Activated naive CD4-positive, alpha-beta T cell treated with anti-CD3 and anti-CD28 coated beads for 36 hours (primary cell): ENCODE results near the gene GNMT. TPM values are rescaled to one million over a fixed set of nuclear protein-coding genes. Genes with fewer than 3 reads are reported as not detected.
"Not testable (repeated sequence)": the region's sequence is repeated elsewhere in the genome, so short reads cannot be mapped to it uniquely, and the experiment has no call there.

Experiments
- CTCF ChIA-PET: fragments of 350-600 bp; sonication (Branson Sonifier 250); formaldehyde crosslinking; loops from one replicate; lab custom pipeline; 2021; ENCODE audit warnings: antibody characterized with exemption; lab: Charles Lee
- DNase-seq: peaks from one replicate; pipeline ENCODE4 v3.0.0-alpha.2; 2020
- H3K27ac Mint-ChIP-seq: one replicate; pipeline ENCODE4 v1.8.0; 2021; ENCODE audit warnings: mild to moderate bottlenecking, mixed read lengths
- H3K27me3 Mint-ChIP-seq: one replicate; pipeline ENCODE4 v1.8.0; 2021; ENCODE audit warnings: low read depth, mixed read lengths
- H3K36me3 Mint-ChIP-seq: one replicate; pipeline ENCODE4 v1.8.0; 2021; ENCODE audit warnings: low read depth, mixed read lengths
- H3K4me1 Mint-ChIP-seq: one replicate; pipeline ENCODE4 v1.8.0; 2021; ENCODE audit warnings: low read depth, mixed read lengths
- H3K4me3 Mint-ChIP-seq: one replicate; pipeline ENCODE4 v1.8.0; 2021; ENCODE audit warnings: mild to moderate bottlenecking, moderate library complexity, mixed read lengths
- H3K9me3 Mint-ChIP-seq: one replicate; pipeline ENCODE4 v1.8.0; 2021; ENCODE audit warnings: mixed read lengths
- intact Hi-C: fragments of 100-400 bp; cut with micrococcal nuclease; formaldehyde crosslinking; loops from one replicate; pipeline ENCODE4 v1.15.1; 2023
- total RNA-seq, 2 experiments: library from RNA; stranded (reverse); gene quantifications; one replicate each; pipeline ENCODE4 v1.2.3, GENCODE V29; 2021

The GNMT gene
- total RNA-seq, 2 experiments from 2014 or later, result not detected

DNA sequence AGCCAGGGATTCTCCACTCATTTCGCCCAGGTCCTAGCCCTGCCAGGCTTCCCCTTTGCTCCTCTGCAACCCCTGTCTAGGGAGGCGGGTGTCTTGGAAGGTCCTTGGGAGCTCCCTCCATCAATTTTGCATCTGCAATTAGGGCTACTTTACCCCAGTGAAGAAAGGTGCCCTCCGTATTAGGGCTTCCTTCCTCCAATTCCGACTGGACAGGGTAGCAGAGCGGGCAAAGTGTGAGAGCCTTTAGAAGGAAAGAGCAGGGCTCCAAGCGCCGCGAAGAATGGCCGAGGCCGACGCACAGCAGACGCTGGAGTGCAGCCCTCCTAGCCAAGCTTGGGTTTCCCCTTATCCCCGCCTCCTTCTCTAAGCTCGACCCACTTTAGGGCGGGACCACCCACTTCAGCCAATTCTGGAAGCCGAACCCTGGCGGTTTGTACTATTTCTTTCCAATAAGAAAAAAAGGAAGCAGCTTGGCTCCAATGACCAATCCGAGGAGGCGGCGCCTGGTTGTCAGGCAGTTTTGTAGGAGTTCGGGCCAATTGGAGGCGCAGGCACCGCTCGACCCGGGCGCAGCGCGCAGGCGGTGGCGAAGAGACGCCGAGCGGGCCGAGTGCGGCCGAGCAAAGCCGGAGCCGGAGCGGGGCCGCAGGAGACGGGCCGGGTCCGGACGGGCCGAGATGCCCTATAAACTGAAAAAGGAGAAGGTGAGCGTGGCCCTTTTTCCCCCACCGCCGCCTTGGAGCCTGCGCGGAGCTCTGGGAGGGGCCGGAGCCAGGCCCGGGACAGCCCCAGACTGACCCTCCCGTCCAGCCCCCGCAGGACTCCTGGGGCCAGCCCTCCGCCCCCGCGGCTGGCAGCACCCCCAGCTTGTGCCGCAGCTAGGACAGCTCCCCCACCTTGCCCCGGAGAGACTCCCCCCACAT, 23.7 kb downstream of the GNMT start, which contains the start of gene PPP2R5D:
Gene PPP2R5D, plus strand, starts transcription at position 570 of the 923 bp plus-strand sequence. Its CDS starts 108 bp downstream, at position 678.
- CTCF ChIA-PET, result interaction anchor here (0.7 to 1.4 kb wide), 7 partner anchors 21 to 307 kb away, joined by 3 to 6 read pairs (median 3); partner anchors contain the start of genes CNPY3, CUL7 and DNPH1
- no peaks in the 10 kb centered on the region for H3K9me3 Mint-ChIP-seq
- H3K4me1 Mint-ChIP-seq, result peaks cover 51% of the 10 kb centered on the region
- H3K27ac Mint-ChIP-seq, result peak within 1 kb of the TSS; percentile 81
- peaks cover 2% of the 10 kb centered on the region for H3K36me3 Mint-ChIP-seq
- peak within 1 kb of the TSS; percentile 93 for H3K4me3 Mint-ChIP-seq
- H3K27me3 Mint-ChIP-seq, result no peaks in the 10 kb centered on the region
- intact Hi-C loops, result loop anchor here (1.0 to 10.0 kb wide), 6 partner anchors 30 to 443 kb away; partner anchors contain the start of genes ABCC10, CNPY3, KLC4 and KLHDC3
- peak; percentile 99 for DNase-seq

DNA sequence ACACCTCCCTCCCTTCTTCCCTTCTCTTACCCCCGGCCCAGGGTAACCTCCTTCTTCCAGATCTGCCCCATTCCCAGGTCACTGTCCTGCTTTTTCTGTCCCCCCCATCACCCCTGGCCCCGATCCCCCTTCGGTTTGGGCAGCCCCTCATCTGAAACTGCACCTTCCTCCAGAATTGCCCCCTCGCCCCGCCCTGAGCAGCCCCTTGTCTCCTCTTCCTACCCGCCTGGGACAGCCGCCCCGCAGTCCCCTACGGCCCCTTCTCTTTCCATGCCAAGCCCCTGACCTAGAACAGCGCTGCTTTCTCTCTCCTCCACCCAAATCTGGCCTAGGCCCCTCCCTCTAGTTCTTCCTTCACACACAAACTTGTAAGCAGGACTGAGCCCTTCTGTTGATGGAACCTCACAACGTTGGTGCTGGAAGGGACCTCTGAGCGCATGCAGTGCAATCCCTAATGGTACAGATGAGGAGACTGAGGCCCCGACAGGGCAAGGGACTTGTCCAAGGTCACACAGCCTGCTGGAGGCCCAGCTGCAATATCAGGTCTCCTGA, 24.4 kb downstream of the GNMT start:
- Mint-ChIP-seq H3K27ac (peak overlapping the region; percentile 81), H3K4me1 (peaks cover 46% of the 10 kb centered on the region), H3K9me3 (no peaks in the 10 kb centered on the region), H3K4me3 (peak overlapping the region; percentile 93), H3K36me3 (peaks cover 2% of the 10 kb centered on the region), H3K27me3 (no peaks in the 10 kb centered on the region)
- intact Hi-C loops, result loop anchor here (1.0 to 10.0 kb wide), 6 partner anchors 29 to 442 kb away; partner anchors contain the start of genes ABCC10, CNPY3, KLC4 and KLHDC3
- CTCF ChIA-PET, result interaction anchor here (0.6 to 1.4 kb wide), 4 partner anchors 12 to 55 kb away, joined by 3 to 6 read pairs (median 4); partner anchors contain the start of gene CNPY3
- peak; percentile 36 for DNase-seq

DNA sequence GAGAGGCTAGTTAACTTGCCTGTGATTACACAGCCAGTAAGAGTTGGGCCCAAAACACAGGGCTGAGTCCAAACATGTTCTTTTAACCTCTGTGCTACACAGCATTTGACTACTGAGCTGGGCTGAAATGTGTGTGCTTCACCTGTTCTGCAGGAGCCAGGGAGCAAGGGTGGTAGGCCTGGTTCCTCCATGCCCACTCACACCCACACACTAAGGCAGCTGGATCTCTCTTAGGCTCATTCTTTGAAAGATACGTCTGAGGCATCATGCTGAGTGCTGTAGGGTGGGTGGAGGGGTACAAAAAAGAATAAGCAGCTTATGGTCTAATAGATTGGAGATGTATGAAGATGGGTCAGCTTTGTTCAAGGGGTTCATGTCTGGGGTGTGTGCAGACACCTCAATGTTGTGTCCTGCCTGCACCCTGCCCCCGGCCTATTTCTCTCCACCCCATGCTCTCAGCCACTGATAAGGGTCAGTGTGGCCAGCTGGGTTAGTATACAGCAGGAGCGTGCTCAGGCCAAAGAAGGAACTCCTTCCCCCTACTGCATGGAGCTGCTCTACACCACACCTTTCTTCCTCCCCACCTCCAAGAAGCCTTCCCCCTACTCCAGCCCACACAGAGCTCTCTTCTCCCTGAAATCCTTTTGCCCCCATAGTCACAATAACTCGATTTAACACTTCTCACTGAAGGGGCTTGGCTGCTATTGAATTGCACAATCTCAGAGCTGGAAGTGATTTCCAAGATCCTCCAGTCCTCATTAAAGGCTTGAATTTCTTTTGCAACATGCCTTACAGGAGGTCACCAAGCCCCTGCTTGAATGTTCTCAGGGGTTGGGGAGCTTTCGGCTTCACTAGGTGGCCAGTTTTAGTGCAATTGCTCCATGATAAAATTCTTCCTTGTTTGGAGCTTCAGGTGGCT, 27.2 kb downstream of the GNMT start:
- CTCF ChIA-PET, result interaction anchor here (0.7 to 0.8 kb wide), 2 partner anchors 8 to 9 kb away, joined by 3 read pairs; no protein-coding TSS in a partner anchor
- H3K4me3 Mint-ChIP-seq, result no peak overlapping the region
- intact Hi-C loops, result loop anchor here (10.0 kb wide), 1 partner anchor 213 kb away; no protein-coding TSS in a partner anchor
- peaks cover 2% of the 10 kb centered on the region for H3K36me3 Mint-ChIP-seq
- H3K9me3 Mint-ChIP-seq, result no peaks in the 10 kb centered on the region
- DNase-seq, result no peak
- H3K4me1 Mint-ChIP-seq, result peaks cover 36% of the 10 kb centered on the region
- no peaks in the 10 kb centered on the region for H3K27me3 Mint-ChIP-seq
- no peak overlapping the region for H3K27ac Mint-ChIP-seq

DNA sequence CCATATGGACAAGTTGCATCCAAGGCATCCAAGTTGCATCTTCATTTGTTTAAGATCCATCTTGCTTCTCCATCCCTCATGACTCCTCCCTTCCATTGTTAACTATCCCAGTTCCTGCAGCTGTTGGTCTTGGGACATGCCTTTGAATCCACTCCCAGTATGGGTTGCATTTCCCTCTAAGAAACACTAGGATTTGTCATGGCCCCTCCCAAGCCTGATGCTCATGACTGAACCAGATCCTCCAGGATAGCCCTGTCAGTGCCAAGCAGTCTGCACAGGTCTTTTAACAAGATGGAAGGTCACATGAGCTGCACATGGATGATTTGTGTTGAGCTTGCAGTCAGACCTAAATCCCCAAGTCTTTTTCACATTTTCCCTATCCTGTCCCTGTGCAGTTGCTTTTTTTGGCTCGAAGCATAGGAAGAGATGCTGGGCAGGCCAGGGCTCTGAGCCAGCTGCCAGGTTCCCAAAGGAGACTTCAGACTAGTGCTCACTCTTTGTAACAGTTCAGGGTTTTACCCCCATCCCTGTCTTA, 28.0 kb downstream of the GNMT start:
- peaks cover 37% of the 10 kb centered on the region for H3K4me1 Mint-ChIP-seq
- DNase-seq, result no peak
- intact Hi-C loops, result loop anchor here (10.0 kb wide), 1 partner anchor 214 kb away; no protein-coding TSS in a partner anchor
- H3K27me3 Mint-ChIP-seq, result no peaks in the 10 kb centered on the region
- no peaks in the 10 kb centered on the region for H3K9me3 Mint-ChIP-seq
- no peak overlapping the region for H3K4me3 Mint-ChIP-seq
- H3K36me3 Mint-ChIP-seq, result peaks cover 2% of the 10 kb centered on the region
- H3K27ac Mint-ChIP-seq, result no peak overlapping the region
- CTCF ChIA-PET, result interaction anchor here (0.7 kb wide), 1 partner anchor 9 kb away, joined by 3 read pairs; no protein-coding TSS in a partner anchor

DNA sequence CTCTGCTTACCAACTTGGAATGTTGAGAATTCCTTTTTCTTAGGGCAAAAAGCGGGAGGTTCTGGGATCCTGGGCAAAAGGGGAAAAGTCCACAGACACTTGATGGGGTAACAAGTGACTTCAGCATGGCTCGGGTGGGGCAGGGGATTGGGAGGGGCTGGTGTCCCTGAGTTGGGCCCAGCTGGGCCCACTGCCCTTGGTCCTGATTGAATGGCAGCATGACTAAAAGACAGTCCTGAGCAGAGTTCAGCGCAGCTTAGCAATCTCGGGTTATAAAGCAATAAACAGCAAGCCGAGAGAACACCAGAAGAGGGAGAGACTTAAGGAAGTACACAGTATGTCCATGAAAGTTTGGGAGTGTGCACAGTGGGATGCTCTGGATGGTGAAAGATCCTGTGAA, 29.4 kb downstream of the GNMT start:
- peaks cover 34% of the 10 kb centered on the region for H3K4me1 Mint-ChIP-seq
- H3K4me3 Mint-ChIP-seq, result no peak overlapping the region
- no peak overlapping the region for H3K27ac Mint-ChIP-seq
- CTCF ChIA-PET, result interaction anchor here (0.9 kb wide), 1 partner anchor 65 kb away, joined by 3 read pairs; no protein-coding TSS in a partner anchor
- intact Hi-C loops, result loop anchor here (10.0 kb wide), 1 partner anchor 215 kb away; no protein-coding TSS in a partner anchor
- H3K9me3 Mint-ChIP-seq, result no peaks in the 10 kb centered on the region
- no peaks in the 10 kb centered on the region for H3K27me3 Mint-ChIP-seq
- peaks cover 2% of the 10 kb centered on the region for H3K36me3 Mint-ChIP-seq
- DNase-seq, result no peak

DNA sequence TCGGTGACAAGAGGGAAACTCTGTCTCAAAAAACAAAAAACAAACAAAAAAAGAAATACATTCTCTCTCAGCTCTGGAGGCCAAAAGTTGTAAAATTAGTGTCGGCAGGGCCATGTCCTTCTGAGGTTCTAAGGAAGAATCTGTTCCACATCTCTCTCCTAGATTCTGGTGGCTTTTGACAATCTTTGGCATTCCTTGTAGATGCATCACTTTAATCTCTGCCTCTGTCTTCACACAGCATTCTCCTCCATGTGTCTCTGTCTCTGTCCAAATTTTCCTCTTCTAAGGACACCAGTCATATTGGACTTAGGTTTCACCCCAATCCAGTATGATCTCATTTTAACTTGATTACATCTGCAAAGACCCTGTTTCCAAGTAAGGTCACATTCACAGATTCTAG, 32.9 kb downstream of the GNMT start:
- H3K4me3 Mint-ChIP-seq, result no peak overlapping the region
- H3K27ac Mint-ChIP-seq, result no peak overlapping the region
- no peak for DNase-seq
- peaks cover 6% of the 10 kb centered on the region for H3K4me1 Mint-ChIP-seq
- H3K9me3 Mint-ChIP-seq, result no peaks in the 10 kb centered on the region
- intact Hi-C loops, result no loop called here
- no peaks in the 10 kb centered on the region for H3K36me3 Mint-ChIP-seq
- CTCF ChIA-PET, result no interaction called here
- H3K27me3 Mint-ChIP-seq, result no peaks in the 10 kb centered on the region

DNA sequence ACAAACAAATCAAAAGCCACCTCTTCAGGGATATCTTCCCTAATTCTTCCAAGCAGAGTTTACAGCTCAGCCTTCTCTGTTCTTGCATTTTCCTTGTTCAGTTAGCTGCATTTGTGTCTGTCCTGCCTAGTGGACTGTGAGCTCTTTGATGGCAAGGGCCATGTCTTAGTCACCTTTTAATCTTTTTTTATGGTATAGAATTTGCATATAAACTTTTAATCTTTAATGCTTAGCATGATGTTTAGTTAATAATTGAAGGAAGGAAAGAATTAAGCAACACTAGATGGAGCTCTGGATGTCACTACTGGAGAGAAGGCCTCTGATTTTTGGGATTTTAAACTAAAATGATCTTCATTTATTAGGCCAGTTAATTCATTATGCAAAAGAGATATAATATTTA, 36.0 kb downstream of the GNMT start:
- Mint-ChIP-seq H3K27me3 (no peaks in the 10 kb centered on the region), H3K27ac (no peak overlapping the region), H3K4me3 (no peak overlapping the region), H3K9me3 (no peaks in the 10 kb centered on the region), H3K36me3 (peaks cover 2% of the 10 kb centered on the region), H3K4me1 (peaks cover 4% of the 10 kb centered on the region)
- DNase-seq, result no peak
- intact Hi-C loops, result no loop called here
- CTCF ChIA-PET, result interaction anchor here (0.6 to 2.3 kb wide), 4 partner anchors 9 to 147 kb away, joined by 3 to 7 read pairs (median 5); no protein-coding TSS in a partner anchor

DNA sequence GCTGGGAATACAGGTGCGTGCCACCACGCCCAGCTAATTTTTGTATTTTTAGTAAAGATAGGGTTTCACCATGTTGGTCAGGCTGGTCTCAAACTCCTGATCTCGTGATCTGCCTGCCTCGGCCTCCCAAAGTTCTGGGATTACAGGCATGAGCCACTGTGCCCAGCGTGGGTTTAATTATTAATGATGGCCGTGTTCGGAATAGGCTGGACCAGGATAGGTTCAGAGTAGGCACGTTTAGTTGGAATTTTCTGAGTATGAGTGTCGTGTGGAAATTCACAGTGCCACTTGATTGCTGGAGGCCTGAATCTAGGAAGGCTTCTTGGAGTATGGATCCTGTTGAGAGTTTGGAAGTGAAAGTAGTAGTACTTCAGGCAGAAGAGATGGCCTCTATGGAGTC, 37.7 kb downstream of the GNMT start:
- H3K27ac Mint-ChIP-seq, intact Hi-C loops, CTCF ChIA-PET, H3K27me3 Mint-ChIP-seq, H3K9me3 Mint-ChIP-seq, H3K36me3 Mint-ChIP-seq, H3K4me3 Mint-ChIP-seq, H3K4me1 Mint-ChIP-seq, DNase-seq: not testable (repeated sequence)

DNA sequence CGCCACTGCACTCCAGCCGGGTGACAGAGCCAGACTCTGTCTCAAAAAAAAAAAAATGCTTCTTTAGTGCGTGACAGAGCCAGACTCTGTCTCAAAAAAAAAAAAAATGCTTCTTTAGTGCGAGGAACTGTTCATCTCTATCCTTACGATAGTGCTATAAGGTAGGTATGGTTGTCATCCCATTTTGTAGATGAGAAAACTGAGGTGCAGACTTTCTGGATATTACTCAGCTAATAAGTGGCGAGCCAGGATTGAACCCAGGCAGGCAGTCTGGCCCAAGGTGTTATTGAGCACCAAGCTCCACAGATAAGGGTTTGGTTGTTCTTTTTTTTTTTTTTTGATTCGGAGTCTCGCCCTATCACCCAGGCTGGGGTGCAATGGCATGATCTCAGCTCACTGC, 41.3 kb downstream of the GNMT start:
- CTCF ChIA-PET, result interaction anchor here (0.6 to 0.7 kb wide), 3 partner anchors 39 to 1112 kb away, joined by 3 to 4 read pairs (median 3); no protein-coding TSS in a partner anchor
- no peak for DNase-seq

DNA sequence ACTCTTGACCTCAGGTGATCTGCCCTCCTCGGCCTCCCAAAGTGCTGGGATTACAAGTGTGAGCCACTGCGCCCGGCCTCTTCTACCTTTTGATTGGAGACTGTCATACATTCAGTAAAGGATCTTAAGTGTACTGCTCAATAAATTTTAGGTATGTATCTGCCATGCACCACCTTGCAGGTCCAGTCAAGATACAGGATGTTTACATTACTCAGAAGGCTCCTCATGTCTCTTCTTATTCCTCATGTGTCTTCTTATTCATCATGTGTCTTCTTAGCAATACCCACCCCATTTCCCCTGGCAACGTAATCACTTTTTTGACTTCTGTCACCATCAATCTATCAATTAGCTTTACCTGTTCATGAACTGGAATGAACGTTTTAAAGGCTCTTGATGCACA, 45.3 kb downstream of the GNMT start:
- Mint-ChIP-seq H3K27ac (no peak overlapping the region), H3K27me3 (no peaks in the 10 kb centered on the region), H3K4me1 (peaks cover 4% of the 10 kb centered on the region), H3K36me3 (peaks cover 17% of the 10 kb centered on the region), H3K9me3 (no peaks in the 10 kb centered on the region), H3K4me3 (no peak overlapping the region)
- no peak for DNase-seq
- intact Hi-C loops, result no loop called here
- CTCF ChIA-PET, result interaction anchor here (0.7 kb wide), 1 partner anchor 187 kb away, joined by 3 read pairs; no protein-coding TSS in a partner anchor

More for the DNA sequence above, 41.3 kb downstream of the GNMT start:
- Mint-ChIP-seq H3K36me3 (peaks cover 5% of the 10 kb centered on the region), H3K4me3 (no peak overlapping the region), H3K27me3 (no peaks in the 10 kb centered on the region), H3K4me1 (no peaks in the 10 kb centered on the region), H3K27ac (no peak overlapping the region), H3K9me3 (no peaks in the 10 kb centered on the region)
- intact Hi-C loops, result no loop called here

DNA sequence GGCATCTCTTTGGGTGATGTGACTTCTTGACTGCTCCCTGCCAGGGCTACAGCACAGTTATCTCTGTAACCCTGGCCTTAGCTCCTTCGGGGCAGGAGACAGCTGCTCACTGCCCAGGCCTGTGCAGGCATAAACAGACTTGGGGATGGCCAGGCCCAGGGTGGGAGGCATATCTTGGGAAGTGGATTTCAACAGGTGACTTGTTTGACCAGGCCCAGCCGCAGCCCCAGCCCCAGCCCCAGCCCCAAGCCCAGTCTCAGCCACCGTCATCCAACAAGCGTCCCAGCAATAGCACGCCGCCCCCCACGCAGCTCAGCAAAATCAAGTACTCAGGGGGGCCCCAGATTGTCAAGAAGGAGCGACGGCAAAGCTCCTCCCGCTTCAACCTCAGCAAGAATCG, 45.7 kb downstream of the GNMT start:
- H3K36me3 Mint-ChIP-seq, result peaks cover 16% of the 10 kb centered on the region
- H3K9me3 Mint-ChIP-seq, result no peaks in the 10 kb centered on the region
- CTCF ChIA-PET, result interaction anchor here (0.7 kb wide), 1 partner anchor 186 kb away, joined by 3 read pairs; no protein-coding TSS in a partner anchor
- DNase-seq, result no peak
- H3K4me1 Mint-ChIP-seq, result peaks cover 6% of the 10 kb centered on the region
- no peak overlapping the region for H3K27ac Mint-ChIP-seq
- H3K27me3 Mint-ChIP-seq, result no peaks in the 10 kb centered on the region
- intact Hi-C loops, result no loop called here
- no peak overlapping the region for H3K4me3 Mint-ChIP-seq
